Sigmoid colon (tissue), 4 donors: ENCODE results near the gene SETDB2.

ENCODE experiments used
- CTCF ChIP-seq, 4 experiments: fragments of 450-650 bp in 3 of 4; fragments of 200-600 bp in 1 of 4; IDR thresholded peaks; one replicate each; pipeline ENCODE4 v1.5.1; 2016 to 2019; ENCODE audit warnings: antibody characterized with exemption in 4 of 4, mild to moderate bottlenecking in 3 of 4, moderate library complexity in 2 of 4
- POLR2AphosphoS5 ChIP-seq, 4 donors: sonication (generic); formaldehyde crosslinking; IDR thresholded peaks; one replicate each; pipeline ENCODE4 v1.6.1; 2017; ENCODE audit warnings: antibody characterized with exemption in 4 of 4

DNA sequence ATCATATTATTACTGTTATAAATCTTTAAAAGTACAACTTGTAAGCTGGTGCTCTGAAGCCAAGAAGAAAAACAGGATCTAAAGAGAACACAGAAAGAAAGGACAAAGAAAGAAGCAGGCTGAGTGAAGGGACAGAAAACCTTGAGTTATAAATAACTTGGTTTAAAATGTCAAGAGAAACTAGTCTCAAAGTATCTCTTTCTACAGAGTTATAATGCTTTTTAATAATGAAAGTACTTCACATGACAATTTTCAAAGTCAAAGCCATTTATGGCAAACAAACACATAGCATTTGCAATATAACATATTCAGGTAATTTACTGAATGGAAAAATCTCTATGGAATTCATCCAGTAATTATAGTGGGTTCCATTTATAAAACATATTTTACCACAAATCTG is 33.6 kb upstream of the SETDB2 start:
- TF ChIP-seq POLR2AphosphoS5 (IDR thresholded peaks at IDR 0.05): no peak
- TF ChIP-seq CTCF (IDR thresholded peaks at IDR 0.05): no peak
